ENCODE measurements around the gene GIMAP5. TPM values are rescaled to one million over a fixed set of nuclear protein-coding genes. Genes with fewer than 3 reads are reported as not detected.

GIMAP5 gene
- total RNA-seq, 1 experiment from 2014 or later, result not detected

GRCh38 chr7:150784954-150785353, 47.7 kb downstream of the GIMAP5 start:
- Mint-ChIP-seq H3K4me3 (no peak overlapping the region), H3K27ac (no peak overlapping the region), H3K36me3 (ENCODE audit: insufficient read depth in 1 of 3, low read depth in 3 of 3) (no peaks in the 10 kb centered on the region; a peak in 1 of 7 replicates), H3K9me3 (no peaks in the 10 kb centered on the region), H3K4me1 (no peaks in the 10 kb centered on the region), H3K27me3 (ENCODE audit: low read depth) (peaks cover 69% of the 10 kb centered on the region)
- no peaks in the 10 kb centered on the region for H3K23me2 ChIP-seq (ENCODE audit: insufficient read length, low read depth, low read length, poor library complexity, severe bottlenecking)
- no peak overlapping the region for H2BK120ac ChIP-seq (ENCODE audit: low read depth, low read length, poor library complexity, severe bottlenecking)
- no peak overlapping the region for H3K9ac ChIP-seq (ENCODE audit: extremely low read depth, insufficient read length, low read length)
- no peak overlapping the region for H4K8ac ChIP-seq (replicated peaks; ENCODE audit: insufficient read length, low read depth, low read length)
- DNase-seq, result no peak
- H3K4ac ChIP-seq (ENCODE audit: low read depth, low read length), result no peak overlapping the region
- H3K14ac ChIP-seq (ENCODE audit: insufficient read depth, low read length), result 0 out of 2 replicates have a peak overlapping the region, but pooled peaks have one; percentile 7
- no peaks in the 10 kb centered on the region for H3K9me3 ChIP-seq (ENCODE audit: control insufficient read depth, low read depth, low read length)
- no peak overlapping the region for H2AK5ac ChIP-seq (ENCODE audit: insufficient read length, low read length)
- no peak overlapping the region for H3T11ph ChIP-seq (ENCODE audit: low read length)
- no peak overlapping the region for H3K27ac ChIP-seq (ENCODE audit: insufficient read length, low read depth, low read length)
- no CpG with 5 or more reads among the region's 4 CpGs for WGBS (ENCODE audit: extremely low coverage, insufficient read length, low lambda C conversion rate)
- no peak overlapping the region for H2AFZ ChIP-seq (ENCODE audit: low read length)
- no peak overlapping the region for H2BK15ac ChIP-seq (ENCODE audit: low read depth, low read length)
- no peak overlapping the region for H3K23ac ChIP-seq (ENCODE audit: insufficient read length, low read depth, low read length)
- no peak overlapping the region for H2BK5ac ChIP-seq (ENCODE audit: insufficient read length, low read length)
- H3K4me2 ChIP-seq (ENCODE audit: insufficient read depth, insufficient read length, low read length), result no peak overlapping the region
- no peaks in the 10 kb centered on the region for H3K27me3 ChIP-seq (ENCODE audit: insufficient read depth, low read length)
- no peaks in the 10 kb centered on the region for H3K79me1 ChIP-seq (ENCODE audit: insufficient read depth, low read depth, low read length, poor library complexity, severe bottlenecking)
- no peak overlapping the region for H2BK20ac ChIP-seq (ENCODE audit: low read depth, low read length, poor library complexity, severe bottlenecking)
- H4K91ac ChIP-seq (ENCODE audit: insufficient read length, low read depth, low read length), result no peak overlapping the region
- no peak overlapping the region for H3K56ac ChIP-seq (ENCODE audit: insufficient read length, low read depth, low read length)
- no peaks in the 10 kb centered on the region for H3K79me2 ChIP-seq (ENCODE audit: insufficient read depth, low read length)
- H3K4me1 ChIP-seq (ENCODE audit: insufficient read depth, low read length), result no peaks in the 10 kb centered on the region
- H3K18ac ChIP-seq (ENCODE audit: insufficient read length, low read depth, low read length), result no peak overlapping the region
- H4K5ac ChIP-seq (ENCODE audit: insufficient read length, low read depth, low read length), result no peak overlapping the region
- H2BK12ac ChIP-seq (ENCODE audit: insufficient read length, low read depth, low read length), result no peak overlapping the region
- TF ChIP-seq CTCF (conservative IDR thresholded peaks at IDR 0.05), result no peak
- H4K20me1 ChIP-seq (ENCODE audit: control insufficient read depth, insufficient read depth, insufficient read length), result no peaks in the 10 kb centered on the region
